Neural cell (in vitro differentiated cells): ENCODE measurements around the gene BPTF. TPM values are rescaled to one million over a fixed set of nuclear protein-coding genes. Genes with fewer than 3 reads are reported as not detected.

Experiments used
- H2AFZ ChIP-seq: fragments of 200-600, 300-800 bp; sonication (generic), shearing (Covaris generic); 2 replicates; pipeline ENCODE4 v1.6.0; 2014; ENCODE audit warnings: low read depth, mild to moderate bottlenecking, antibody characterized with exemption, low read length, moderate library complexity
- H3F3A ChIP-seq: fragments of 200-600 bp; shearing (Covaris generic); 2 replicates; pipeline ENCODE4 v1.6.1; 2016; ENCODE audit warnings: mild to moderate bottlenecking, moderate library complexity, mixed read lengths, antibody characterized with exemption, low read length; ENCODE audit not compliant: insufficient read depth, poor library complexity, severe bottlenecking
- H3K27ac ChIP-seq: fragments of 200-600, 300-800 bp; sonication (generic), shearing (Covaris generic); 2 replicates; pipeline ENCODE4 v1.5.1; 2014; ENCODE audit warnings: mild to moderate bottlenecking, low read length, moderate library complexity
- H3K27me3 ChIP-seq: fragments of 300-800, 200-600 bp; sonication (generic), shearing (Covaris generic); 2 replicates; pipeline ENCODE4 v1.6.0; 2014; ENCODE audit warnings: mild to moderate bottlenecking, low read depth, low read length, moderate library complexity; ENCODE audit not compliant: insufficient read depth
- H3K36me3 ChIP-seq: fragments of 300-800, 200-600 bp; sonication (generic), shearing (Covaris generic); 2 replicates; pipeline ENCODE4 v1.5.1; 2014; ENCODE audit warnings: mild to moderate bottlenecking, antibody characterized with exemption, low read length, moderate library complexity; ENCODE audit not compliant: insufficient read depth
- H3K4me2 ChIP-seq: fragments of 300-800, 200-600 bp; sonication (generic), shearing (Covaris generic); 2 replicates; pipeline ENCODE4 v1.6.0; 2014; ENCODE audit warnings: mild to moderate bottlenecking, low read length
- H3K4me3 ChIP-seq: fragments of 300-800, 200-600 bp; sonication (generic), shearing (Covaris generic); 2 replicates; pipeline ENCODE4 v1.5.1; 2014; ENCODE audit warnings: mild to moderate bottlenecking, low read length, moderate library complexity
- H3K79me2 ChIP-seq: fragments of 200-600 bp; shearing (Covaris generic); replicated peaks from 2 replicates; pipeline ENCODE4 v1.6.0; 2014; ENCODE audit warnings: mild to moderate bottlenecking, low read length, moderate library complexity; ENCODE audit not compliant: insufficient read depth
- H3K9ac ChIP-seq: fragments of 300-800, 200-600 bp; sonication (generic), shearing (Covaris generic); 2 replicates; pipeline ENCODE4 v1.6.1; 2016; ENCODE audit warnings: mild to moderate bottlenecking, low read length, mixed read lengths
- H3K9me2 ChIP-seq: fragments of 200-600 bp; shearing (Covaris generic); 2 replicates; pipeline ENCODE4 v1.6.1; 2016; ENCODE audit warnings: mild to moderate bottlenecking, low read length, mixed read lengths; ENCODE audit not compliant: insufficient read depth
- H3K9me3 ChIP-seq: fragments of 200-600, 300-800 bp; sonication (generic), shearing (Covaris generic); 2 replicates; pipeline ENCODE4 v1.6.1; 2016; ENCODE audit warnings: mild to moderate bottlenecking, mixed run types, low read length, moderate library complexity, mixed read lengths
- H4K20me1 ChIP-seq: fragments of 200-600 bp; shearing (Covaris generic); 2 replicates; pipeline ENCODE4 v1.6.1; 2016; ENCODE audit warnings: mild to moderate bottlenecking, mixed run types; ENCODE audit not compliant: insufficient read depth
- EP300 ChIP-seq: fragments of 450-650 bp; conservative IDR thresholded peaks from 2 replicates; pipeline ENCODE4 v1.6.1; 2014; ENCODE audit warnings: antibody characterized with exemption, mild to moderate bottlenecking, moderate library complexity; ENCODE audit not compliant: poor library complexity, severe bottlenecking
- EZH2 ChIP-seq: fragments of 200-600, 300-800 bp; shearing (Covaris generic), sonication (generic); IDR thresholded peaks from 2 replicates; pipeline ENCODE4 v1.6.1; 2014; ENCODE audit warnings: antibody characterized with exemption, low read length, borderline replicate concordance, mild to moderate bottlenecking; ENCODE audit not compliant: insufficient read depth, poor library complexity, severe bottlenecking
- MXI1 ChIP-seq: fragments of 450-650 bp; conservative IDR thresholded peaks from 2 replicates; pipeline ENCODE4 v1.6.1; 2014; ENCODE audit warnings: antibody characterized with exemption, mild to moderate bottlenecking; ENCODE audit not compliant: poor library complexity, severe bottlenecking
- POLR2AphosphoS5 ChIP-seq: IDR thresholded peaks from 2 replicates; pipeline ENCODE4 v1.6.1; 2012
- RAD21 ChIP-seq: fragments of 450-650 bp; conservative IDR thresholded peaks from 2 replicates; pipeline ENCODE4 v1.6.1; 2014; ENCODE audit warnings: antibody characterized with exemption, mild to moderate bottlenecking, moderate library complexity
- SMC3 ChIP-seq: fragments of 450-650 bp; conservative IDR thresholded peaks from 2 replicates; pipeline ENCODE4 v1.6.1; 2014; ENCODE audit warnings: antibody characterized with exemption, mild to moderate bottlenecking, moderate library complexity; ENCODE audit not compliant: poor library complexity
- TAF1 ChIP-seq: IDR thresholded peaks from 2 replicates; pipeline ENCODE4 v1.6.1; 2012; ENCODE audit warnings: low read depth
- polyA plus RNA-seq: library from polyadenylated mRNA; depleted of rRNA; stranded (reverse); fragments of >200 nt; gene quantifications from 2 replicates; pipeline ENCODE4 v1.2.3, GENCODE V29; 2014
- TF ChIP-seq, protein P1 (sequence below): fragments of 450-650 bp; IDR thresholded peaks from 2 replicates; pipeline ENCODE4 v1.5.1; 2014; ENCODE audit warnings: antibody characterized with exemption, mild to moderate bottlenecking, moderate library complexity; ENCODE audit not compliant: poor library complexity, severe bottlenecking
- TF ChIP-seq, protein P2 (sequence below): IDR thresholded peaks from 2 replicates; pipeline ENCODE4 v1.6.1; 2012; ENCODE audit warnings: borderline replicate concordance

Gene BPTF
- polyA plus RNA-seq, 1 donor from 2014 or later: 46.7 TPM

GRCh38 chr17:67862614-67863217, 37.4 kb downstream of the BPTF start:
- Histone ChIP-seq H2AFZ (no peak overlapping the region), H3K9me2 (no peaks in the 10 kb centered on the region), H4K20me1 (peaks cover 2% of the 10 kb centered on the region), H3K4me3 (no peak overlapping the region), H3K27ac (no peak overlapping the region), H3K4me2 (no peak overlapping the region), H3K9ac (no peak overlapping the region), H3K36me3 (no peaks in the 10 kb centered on the region), H3F3A (no peaks in the 10 kb centered on the region), H3K9me3 (no peaks in the 10 kb centered on the region), H3K79me2 (peaks cover 79% of the 10 kb centered on the region), H3K27me3 (no peaks in the 10 kb centered on the region)
- no peak for TF ChIP-seq EP300
- no peak for TF ChIP-seq MXI1
- TF ChIP-seq, protein P1, sequence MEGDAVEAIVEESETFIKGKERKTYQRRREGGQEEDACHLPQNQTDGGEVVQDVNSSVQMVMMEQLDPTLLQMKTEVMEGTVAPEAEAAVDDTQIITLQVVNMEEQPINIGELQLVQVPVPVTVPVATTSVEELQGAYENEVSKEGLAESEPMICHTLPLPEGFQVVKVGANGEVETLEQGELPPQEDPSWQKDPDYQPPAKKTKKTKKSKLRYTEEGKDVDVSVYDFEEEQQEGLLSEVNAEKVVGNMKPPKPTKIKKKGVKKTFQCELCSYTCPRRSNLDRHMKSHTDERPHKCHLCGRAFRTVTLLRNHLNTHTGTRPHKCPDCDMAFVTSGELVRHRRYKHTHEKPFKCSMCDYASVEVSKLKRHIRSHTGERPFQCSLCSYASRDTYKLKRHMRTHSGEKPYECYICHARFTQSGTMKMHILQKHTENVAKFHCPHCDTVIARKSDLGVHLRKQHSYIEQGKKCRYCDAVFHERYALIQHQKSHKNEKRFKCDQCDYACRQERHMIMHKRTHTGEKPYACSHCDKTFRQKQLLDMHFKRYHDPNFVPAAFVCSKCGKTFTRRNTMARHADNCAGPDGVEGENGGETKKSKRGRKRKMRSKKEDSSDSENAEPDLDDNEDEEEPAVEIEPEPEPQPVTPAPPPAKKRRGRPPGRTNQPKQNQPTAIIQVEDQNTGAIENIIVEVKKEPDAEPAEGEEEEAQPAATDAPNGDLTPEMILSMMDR: no peak
- TF ChIP-seq SMC3: no peak
- no peak for TF ChIP-seq EZH2
- TF ChIP-seq TAF1: no peak
- TF ChIP-seq, protein P2, sequence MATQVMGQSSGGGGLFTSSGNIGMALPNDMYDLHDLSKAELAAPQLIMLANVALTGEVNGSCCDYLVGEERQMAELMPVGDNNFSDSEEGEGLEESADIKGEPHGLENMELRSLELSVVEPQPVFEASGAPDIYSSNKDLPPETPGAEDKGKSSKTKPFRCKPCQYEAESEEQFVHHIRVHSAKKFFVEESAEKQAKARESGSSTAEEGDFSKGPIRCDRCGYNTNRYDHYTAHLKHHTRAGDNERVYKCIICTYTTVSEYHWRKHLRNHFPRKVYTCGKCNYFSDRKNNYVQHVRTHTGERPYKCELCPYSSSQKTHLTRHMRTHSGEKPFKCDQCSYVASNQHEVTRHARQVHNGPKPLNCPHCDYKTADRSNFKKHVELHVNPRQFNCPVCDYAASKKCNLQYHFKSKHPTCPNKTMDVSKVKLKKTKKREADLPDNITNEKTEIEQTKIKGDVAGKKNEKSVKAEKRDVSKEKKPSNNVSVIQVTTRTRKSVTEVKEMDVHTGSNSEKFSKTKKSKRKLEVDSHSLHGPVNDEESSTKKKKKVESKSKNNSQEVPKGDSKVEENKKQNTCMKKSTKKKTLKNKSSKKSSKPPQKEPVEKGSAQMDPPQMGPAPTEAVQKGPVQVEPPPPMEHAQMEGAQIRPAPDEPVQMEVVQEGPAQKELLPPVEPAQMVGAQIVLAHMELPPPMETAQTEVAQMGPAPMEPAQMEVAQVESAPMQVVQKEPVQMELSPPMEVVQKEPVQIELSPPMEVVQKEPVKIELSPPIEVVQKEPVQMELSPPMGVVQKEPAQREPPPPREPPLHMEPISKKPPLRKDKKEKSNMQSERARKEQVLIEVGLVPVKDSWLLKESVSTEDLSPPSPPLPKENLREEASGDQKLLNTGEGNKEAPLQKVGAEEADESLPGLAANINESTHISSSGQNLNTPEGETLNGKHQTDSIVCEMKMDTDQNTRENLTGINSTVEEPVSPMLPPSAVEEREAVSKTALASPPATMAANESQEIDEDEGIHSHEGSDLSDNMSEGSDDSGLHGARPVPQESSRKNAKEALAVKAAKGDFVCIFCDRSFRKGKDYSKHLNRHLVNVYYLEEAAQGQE: no peak
- TF ChIP-seq RAD21: no peak
- TF ChIP-seq POLR2AphosphoS5: no peak

DNA sequence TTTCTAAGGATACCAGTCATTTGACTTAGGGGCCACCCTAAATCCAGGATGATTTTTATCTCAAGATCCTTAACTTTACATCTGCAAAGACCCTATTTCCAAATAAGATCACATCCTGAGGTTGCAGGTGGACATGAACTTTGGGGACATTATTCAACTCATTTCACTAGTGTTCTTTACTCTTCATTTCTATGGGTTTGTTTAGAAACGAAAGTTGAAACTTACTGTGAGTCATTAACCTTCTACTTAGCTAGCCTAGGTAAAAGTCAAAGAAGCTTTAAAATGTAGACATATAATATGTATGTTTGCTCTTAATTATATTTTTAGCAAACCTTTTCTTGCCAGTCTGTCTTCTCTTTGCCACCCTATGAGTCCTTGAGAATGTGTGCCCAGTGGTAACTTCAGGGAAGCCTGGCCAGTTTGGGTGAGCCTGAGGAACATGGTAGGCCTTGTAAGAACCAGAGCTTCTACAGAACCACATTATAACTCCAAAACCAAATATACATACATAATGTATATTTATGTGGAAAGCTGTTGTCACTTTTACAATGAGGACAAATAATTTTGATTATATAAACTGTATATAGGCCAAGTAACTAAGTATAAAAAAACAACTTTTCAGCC, 38.4 kb downstream of the BPTF start:
- Histone ChIP-seq H4K20me1 (peaks cover 2% of the 10 kb centered on the region), H3K9me2 (no peaks in the 10 kb centered on the region), H3K27me3 (no peaks in the 10 kb centered on the region), H3K9ac (no peak overlapping the region), H3K79me2 (peaks cover 82% of the 10 kb centered on the region), H3K4me2 (no peak overlapping the region), H3K4me3 (no peak overlapping the region), H2AFZ (no peak overlapping the region), H3F3A (no peaks in the 10 kb centered on the region), H3K36me3 (no peaks in the 10 kb centered on the region), H3K27ac (no peak overlapping the region), H3K9me3 (no peaks in the 10 kb centered on the region)
- TF ChIP-seq EP300 (no peak), RAD21 (no peak), TAF1 (no peak), POLR2AphosphoS5 (no peak), EZH2 (no peak), SMC3 (no peak), MXI1 (no peak)
- TF ChIP-seq, protein P1: no peak
- TF ChIP-seq, protein P2: no peak
